ENCODE results near the gene GRK4.
"Not testable (repeated sequence)": the region's sequence is repeated elsewhere in the genome, so short reads cannot be mapped to it uniquely, and the experiment has no call there.

The GRK4 gene

DNA sequence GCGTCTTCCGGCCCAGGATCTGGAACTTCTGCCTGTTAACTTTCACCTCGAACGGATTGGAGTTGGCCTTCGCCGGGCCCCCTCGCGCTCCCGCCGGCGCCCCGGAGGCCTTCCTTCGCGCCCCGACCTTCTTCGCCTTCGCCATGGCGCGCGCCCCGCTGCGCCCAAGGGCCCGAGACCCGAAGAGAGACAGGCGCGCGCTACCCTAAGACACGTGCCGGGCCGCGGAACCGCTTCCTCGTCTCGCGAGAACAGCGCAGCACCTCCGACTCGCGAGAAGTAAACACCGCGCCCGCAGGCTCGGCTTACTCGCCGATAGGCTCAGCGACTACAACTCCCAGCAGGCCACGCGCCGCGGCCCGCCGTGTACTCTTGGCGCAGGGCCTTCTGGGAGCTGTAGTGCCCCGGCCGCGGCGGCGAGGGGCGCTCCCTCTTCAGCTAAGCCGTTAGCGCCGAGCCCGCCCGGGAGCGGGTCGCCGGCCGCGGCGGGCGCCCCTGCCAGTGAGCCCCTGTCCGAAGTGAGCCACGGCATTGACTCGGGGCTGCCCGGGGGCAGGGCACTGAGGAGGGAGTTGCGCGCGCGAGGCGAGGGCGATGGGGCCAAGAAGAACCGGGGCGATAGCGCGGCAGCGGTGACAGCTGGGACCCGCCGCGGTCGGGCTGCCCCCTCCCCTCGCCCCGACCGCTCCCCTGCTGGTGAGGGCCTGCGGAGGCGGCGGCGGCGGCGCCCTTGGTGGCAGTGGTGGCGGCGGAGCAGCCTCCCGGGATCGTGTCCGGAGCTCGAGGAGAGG is at the start of gene GRK4, which contains the start of gene NOP14:
Gene GRK4, plus strand, starts transcription at position 397 of the 791 bp plus-strand sequence. CDS start 500 bp downstream, outside the sequence.
Gene NOP14, minus strand, starts transcription at position 232 of the 791 bp plus-strand sequence. Its CDS starts 87 bp downstream, at position 145.
- DNase-seq (ENCODE audit: low read depth in 2 of 2, low spot score in 1 of 2), result peak; percentile 94 to 96

DNA sequence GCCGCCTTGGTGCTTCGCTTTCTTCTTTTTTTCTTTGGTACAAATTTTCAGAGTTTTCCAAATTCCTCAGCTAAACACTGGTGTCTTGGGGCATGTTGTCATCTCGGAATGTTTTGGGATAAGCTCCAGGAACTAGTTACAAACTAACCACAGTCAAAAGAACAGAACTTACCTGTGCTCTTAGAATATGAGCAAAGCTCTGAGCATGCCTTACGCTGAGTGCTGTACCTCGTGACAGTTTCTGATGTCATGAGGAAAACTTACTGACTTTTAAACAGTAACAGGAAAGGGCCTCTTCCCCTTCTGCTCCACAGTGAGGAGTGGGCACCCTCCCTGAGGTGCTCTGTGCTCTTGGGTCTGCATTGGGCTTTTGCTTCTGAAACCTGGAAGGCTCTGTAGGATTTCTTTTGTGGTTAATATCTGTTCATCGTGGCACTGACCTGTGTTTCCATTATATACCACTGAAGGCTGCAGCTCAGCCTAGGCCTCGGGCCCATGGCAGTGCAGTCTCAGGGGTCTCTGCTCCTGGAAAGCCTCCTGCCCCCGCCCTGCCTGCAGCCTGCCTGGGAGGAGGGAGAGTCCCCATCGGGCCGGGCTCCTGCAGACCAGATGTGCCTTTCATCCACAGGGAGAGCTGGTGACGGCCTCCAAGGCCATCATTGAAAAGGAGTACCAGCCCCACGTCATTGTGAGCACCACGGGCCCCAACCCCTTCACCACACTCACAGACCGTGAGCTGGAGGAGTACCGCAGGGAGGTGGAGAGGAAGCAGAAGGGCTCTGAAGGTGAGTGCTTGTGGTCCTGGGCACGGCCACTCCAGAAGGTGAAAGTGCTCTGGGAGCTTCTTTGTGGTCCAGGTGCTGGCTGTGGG is 48.9 kb upstream of the GRK4 start:
- DNase-seq (ENCODE audit: low read depth in 2 of 2, low spot score in 1 of 2), result no peak

DNA sequence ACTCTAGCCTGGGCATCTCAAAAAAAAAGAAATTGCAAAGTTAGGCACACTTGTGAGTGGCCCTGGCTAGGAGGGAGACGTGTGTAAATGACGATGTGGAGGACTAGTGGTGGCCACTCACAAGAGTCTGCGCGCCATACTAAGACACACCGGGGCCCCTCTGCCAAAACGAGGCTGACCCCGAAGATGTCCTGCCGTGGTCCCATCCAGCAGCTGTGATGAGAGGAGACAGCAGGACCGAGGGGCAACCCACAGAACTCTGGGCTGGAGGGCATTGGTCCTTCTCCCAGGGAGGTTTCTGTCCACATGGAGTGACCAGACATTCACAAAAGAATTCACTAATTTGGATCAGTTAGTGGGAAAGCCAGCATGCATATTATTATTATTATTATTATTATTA is 47.6 kb upstream of the GRK4 start:
- no peak for DNase-seq (ENCODE audit: low read depth in 2 of 2, low spot score in 1 of 2)

DNA sequence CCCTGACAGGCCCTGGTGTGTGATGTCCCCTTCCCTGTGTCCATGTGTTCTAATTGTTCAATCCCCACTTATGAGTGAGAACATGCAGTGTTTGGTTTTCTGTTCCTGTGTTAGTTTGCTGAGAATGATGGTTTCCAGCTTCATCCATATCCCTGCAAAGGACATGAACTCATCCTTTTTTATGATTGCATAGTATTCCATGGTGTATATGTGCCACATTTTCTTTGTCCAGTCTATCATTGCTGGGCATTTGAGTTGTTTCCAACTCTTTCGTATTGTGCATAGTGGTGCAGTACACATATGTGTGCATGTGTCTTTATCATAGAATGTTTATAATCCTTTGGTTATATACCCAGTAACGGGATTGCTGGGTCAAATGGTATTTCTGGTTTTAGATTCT is 46.7 kb upstream of the GRK4 start:
- not testable (repeated sequence) for DNase-seq (ENCODE audit: low read depth in 2 of 2, low spot score in 1 of 2)

DNA sequence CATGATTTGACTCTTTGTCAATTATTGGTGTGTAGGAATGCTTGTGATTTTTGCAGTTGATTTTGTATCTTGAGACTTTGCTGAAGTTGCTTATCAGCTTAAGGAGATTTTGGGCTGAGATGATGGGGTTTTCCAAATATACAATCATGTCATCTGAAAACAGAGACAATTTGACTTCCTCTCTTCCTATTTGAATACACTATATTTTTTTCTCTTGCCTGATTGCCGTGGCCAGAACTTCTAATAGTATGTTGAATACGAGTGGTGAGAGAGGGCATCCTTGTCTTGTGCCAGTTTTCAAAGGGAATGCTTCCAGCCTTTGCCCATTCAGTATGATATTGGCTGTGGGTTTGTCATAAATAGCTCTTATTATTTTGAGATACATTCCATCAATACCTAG is 45.1 kb upstream of the GRK4 start:
- not testable (repeated sequence) for DNase-seq (ENCODE audit: low read depth in 2 of 2, low spot score in 1 of 2)

DNA sequence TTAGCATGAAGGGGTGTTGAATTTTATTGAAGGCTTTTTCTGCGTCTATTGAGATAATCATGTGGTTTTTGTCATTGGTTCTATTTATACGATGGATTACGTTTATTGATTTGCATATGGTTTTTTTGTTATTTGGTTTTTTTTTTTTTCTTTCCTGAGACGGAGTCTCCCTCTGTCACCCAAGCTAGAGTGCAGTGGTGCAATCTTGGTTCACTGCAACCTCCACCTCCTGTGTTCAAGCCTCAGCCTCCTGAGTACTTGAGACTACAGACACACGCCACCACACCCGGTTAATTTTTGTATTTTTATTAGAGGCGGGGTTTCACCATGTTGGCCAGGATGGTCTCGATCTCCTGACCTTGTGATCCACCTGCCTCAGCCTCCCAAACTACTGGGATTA is 44.7 kb upstream of the GRK4 start:
- DNase-seq (ENCODE audit: low read depth in 2 of 2, low spot score in 1 of 2), result not testable (repeated sequence)

DNA sequence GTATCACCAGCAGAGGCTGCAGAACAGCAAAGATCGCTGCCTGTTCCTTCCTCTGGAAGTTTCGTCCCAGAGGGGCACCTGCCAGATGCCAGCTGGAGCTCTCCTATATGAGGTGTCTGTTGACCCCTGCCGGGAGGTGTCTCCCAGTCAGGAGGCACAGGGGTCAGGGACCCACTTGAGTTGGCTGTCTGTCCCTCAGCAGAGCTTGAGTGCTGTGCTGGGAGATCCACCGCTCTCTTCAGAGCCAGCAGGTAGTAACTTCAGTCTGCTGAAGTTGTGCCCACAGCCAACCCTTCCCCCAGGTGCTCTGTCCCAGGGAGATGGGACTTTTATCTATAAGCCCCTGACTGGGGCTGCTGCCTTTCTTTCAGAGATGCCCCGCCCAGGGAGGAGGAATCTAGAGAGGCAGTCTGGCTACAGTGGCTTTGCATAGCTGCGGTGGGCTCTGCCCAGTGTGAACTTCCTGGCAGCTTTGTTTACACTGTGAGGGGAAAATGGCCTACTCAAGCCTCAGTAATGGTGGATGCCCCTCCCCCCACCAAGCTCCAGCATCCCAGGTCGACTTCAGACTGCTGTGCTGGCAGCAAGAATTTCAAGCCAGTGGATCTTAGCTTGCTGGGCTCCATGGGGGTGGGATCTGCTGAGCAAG is 40.8 kb upstream of the GRK4 start:
- not testable (repeated sequence) for DNase-seq (ENCODE audit: low read depth in 2 of 2, low spot score in 1 of 2)

DNA sequence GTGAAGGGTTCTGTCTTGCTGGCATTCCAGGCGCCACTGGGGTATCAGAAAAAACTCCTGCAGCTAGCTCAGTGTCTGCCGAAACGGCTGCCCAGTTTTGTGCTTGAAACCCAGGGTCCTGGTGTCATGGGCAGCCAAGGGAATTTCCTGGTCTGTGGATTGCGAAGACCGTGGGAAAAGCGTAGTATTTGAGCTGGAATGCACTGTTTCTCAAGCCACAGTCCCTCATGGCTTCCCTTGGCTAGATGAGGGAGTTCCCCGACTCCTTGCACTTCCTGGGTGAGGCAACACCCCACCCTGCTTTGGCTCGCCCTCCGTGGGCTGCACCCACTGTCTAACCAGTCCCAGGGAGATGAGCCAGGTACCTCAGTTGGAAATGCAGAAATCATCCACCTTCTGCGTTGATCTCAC is 40.2 kb upstream of the GRK4 start:
- no peak for DNase-seq (ENCODE audit: low read depth in 2 of 2, low spot score in 1 of 2)

DNA sequence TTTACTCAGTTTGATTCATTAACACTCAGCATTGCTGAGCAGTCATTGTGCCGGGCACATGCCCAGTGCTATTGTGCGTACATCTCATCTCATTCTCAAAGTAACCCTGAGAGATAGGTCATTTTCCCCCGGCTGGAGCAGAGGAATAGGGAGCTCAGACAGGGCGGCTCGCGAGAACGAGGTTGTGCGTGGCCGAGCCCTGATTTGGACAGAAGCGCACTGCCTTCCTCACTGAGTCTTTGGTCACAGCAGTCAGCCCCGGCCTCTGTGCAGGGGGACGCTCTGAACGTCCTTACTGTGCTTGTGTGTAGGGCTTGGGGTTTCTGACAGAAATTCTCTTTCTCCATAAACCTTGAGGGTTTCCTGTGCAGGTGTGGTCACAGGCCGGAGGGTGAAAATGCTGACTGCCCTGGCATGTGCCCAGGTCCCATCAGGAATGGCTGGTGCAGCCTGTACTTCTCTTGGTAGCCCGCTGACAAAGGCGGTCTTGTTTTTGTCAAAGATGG is 39.6 kb upstream of the GRK4 start:
- DNase-seq (ENCODE audit: low read depth in 2 of 2, low spot score in 1 of 2), result no peak

DNA sequence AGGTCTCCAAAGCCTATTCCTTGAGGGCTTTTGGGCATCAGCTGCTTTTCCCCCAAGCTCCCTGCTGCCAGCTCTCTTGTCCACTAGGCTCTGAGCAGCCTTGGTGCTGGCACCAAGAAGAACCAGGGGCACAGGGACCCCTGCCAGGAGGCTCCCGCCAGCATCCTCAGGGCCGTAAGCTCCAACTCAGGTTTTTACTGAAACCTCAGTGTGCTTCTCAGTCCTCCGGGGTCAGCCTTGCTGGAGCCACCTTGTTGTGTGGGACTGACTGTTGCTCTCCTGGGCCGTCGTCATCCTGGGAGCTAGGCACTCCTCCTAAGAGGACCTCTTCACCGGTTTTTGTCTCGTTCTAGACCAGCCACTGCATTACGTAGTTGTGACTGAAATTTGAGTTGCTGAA is 39.1 kb upstream of the GRK4 start:
- DNase-seq (ENCODE audit: low read depth in 2 of 2, low spot score in 1 of 2), result no peak

DNA sequence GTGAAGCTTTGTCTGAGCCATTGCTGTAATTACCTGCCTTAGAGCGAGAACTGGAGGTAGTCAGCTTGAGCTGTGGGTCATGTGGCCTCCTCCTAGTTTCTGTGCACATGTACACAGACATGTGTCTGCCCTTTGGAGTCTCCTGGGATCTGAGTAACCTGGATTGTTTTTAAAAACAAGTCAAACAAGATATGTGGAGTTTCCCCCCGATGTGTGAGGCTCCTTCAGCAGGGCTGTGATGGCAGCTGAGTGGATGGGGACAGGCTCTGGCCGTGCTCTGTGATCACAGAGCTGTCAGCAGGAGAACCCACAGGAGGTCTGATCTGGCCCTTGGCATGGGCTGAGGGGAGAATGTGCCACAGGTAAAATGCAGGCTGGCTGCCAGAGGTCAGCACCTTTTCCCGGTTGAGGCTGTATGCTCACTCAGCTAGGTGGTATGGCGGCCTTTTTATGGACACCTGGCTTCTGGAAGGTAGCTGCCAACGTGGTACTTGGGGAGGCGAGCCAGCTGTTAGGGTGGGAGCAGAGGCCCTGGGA is 38.5 kb upstream of the GRK4 start:
- no peak for DNase-seq (ENCODE audit: low read depth in 2 of 2, low spot score in 1 of 2)

DNA sequence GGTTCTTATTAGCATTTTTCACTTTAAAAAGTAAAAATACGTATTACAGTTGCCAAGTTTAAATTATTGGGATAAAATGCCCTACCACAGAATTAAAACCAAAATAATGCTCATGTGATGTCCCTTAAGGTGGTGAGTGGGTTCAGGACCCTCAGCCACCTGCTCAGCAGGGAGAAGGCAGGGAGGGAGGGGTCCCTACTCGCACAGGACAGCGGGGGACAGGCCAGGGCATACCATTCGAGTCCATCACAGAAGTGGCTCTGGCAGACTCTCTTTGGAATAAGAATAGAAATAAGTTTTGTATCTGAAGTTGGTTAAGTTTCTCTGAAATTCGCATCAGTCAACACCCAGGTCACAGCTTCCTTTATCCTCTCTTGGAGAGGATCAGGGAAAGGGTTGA is 37.9 kb upstream of the GRK4 start:
- DNase-seq (ENCODE audit: low read depth in 2 of 2, low spot score in 1 of 2), result no peak

DNA sequence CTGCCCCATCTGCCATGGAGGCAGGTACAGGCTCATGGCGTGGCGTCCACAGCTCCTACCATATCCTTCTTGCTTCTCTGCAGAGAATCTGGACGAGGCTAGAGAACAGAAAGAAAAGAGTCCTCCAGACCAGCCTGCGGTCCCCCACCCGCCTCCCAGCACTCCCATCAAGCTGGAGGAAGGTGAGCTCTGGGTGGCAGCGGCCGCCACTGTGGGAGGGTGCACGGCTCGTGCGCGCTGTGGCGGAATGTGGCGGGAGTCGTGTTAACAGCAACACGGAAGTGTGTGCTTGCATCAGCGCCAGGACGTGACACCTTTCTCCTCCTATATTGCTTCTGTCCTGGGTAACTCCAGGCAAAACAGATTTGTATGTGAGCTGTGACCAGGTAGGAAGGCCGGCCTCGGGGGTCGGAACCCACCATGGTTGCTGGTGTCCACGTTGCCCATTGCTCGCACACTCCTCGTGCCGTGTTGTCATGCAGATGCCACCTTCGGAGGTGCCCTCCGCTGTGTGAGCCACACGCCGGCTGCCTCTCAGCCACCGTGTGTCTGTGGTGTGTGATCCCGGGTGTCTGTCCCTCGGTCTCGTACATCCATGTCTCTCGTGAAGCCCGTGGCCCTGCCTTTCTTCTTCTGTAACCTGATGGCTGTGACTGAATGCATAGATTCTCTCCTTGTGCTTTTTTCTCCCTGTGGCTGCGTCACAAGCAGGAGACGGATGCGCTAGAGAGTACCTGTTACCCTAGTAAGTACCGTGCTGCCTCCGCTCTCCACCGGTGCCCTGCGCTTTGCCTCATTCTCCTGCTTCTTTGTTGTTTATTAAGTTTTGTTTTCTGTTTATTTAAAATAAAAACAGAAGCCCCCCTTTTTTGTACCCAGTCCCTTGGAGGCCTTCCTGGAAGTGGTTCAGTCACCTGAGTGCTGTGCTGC is 37.2 kb upstream of the GRK4 start:
- DNase-seq (ENCODE audit: low read depth in 2 of 2, low spot score in 1 of 2), result no peak

DNA sequence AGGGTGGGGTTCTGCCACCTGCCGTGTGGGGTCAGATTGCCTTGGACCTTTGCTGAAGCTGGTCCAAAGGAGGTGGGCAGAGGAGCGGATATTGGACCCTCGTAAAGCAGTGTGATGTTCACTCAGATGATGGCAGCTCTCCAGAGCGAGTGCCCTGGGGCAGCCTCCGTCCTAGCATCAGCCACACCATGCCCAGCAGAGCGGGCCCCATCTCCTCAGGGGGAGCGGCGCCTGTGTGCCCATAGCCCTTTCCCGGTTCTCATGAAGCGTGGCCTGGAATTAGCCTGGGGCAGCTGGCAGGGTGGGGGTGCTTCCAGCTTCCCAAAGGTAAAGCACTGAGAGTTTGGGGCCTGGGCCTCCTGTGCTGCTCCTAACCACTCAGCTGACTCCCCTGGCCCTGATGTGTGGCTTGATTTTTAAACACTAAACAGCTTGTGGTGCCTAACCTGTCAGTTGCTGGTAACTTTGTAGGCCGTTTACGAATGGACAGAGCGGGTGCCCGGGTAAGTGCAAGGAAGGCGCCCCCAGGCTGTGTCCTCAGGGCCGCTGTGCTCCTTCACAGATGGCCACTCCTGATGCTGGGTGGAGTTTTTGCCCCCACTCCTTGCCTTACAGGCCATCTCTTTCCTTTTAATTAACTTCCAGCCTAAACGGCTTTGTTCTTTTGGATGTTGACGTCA is 36.2 kb upstream of the GRK4 start:
- DNase-seq (ENCODE audit: low read depth in 2 of 2, low spot score in 1 of 2), result no peak

DNA sequence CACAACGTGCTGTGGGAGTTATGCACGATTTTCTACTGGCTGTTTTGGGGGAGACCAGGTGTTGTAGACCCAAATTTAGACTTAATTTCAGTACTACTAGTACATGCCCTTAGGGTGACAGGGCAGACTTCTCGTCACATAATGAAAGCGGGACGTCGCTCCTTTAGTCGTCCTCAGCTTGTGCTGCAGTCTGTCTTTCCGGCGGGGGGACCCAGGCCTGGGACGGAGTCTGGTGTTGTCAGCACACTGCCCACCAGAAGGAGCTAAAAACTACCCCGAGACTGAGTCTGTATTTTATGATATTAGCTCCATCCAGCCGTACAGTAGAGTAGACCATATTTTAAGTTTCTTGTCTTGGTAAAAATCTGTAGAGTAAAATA is 35.7 kb upstream of the GRK4 start:
- no peak for DNase-seq (ENCODE audit: low read depth in 2 of 2, low spot score in 1 of 2)

DNA sequence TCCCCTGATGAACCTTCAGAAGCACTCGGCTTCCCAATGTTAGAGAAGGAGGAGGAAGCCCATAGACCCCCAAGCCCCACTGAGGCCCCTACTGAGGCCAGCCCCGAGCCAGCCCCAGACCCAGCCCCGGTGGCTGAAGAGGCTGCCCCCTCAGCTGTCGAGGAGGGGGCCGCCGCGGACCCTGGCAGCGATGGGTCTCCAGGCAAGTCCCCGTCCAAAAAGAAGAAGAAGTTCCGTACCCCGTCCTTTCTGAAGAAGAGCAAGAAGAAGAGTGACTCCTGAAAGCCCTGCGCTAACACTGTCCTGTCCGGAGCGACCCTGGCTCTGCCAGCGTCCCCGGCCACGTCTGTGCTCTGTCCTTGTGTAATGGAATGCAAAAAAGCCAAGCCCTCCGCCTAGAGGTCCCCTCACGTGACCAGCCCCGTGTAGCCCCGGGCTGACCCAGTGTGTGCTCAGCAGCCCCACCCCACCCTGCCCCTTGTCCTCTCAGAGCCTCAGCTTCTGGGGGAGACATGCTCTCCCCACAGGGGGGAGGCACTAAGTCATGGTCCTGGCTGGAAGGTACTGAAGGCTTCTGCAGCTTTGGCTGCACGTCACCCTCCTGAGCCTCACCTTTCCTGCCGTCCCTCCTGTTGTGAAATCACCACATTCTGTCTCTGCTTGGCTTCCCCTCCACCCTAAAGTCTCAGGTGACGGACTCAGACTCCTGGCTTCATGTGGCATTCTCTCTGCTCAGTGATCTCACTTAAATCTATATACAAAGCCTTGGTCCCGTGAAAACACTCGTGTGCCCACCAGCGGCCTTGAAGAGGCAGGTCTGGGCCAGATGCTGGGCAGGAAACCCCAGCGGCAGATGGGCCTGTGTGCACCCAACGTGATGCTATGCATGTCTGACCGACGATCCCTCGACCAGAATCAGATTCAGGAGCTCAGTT is 34.9 kb upstream of the GRK4 start:
- DNase-seq (ENCODE audit: low read depth in 2 of 2, low spot score in 1 of 2), result no peak

DNA sequence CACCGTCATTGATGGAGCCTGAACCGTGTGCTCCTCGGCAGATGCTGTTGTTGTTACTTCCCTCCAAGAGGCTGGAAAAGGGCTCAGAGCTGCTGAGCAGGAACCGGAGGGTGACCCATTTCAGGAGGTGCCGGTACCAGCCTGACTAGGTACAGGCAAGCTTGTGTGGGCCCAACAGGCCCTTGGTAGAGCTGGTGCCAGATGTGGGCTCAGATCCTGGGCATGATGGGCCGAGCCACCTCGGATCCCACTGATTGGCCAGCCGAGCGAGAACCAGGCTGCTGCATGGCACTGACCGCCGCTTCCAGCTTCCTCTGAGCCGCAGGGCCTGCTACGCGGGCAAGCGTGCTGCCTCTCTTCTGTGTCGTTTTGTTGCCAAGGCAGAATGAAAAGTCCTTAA is 33.9 kb upstream of the GRK4 start:
- no peak for DNase-seq (ENCODE audit: low read depth in 2 of 2, low spot score in 1 of 2)

DNA sequence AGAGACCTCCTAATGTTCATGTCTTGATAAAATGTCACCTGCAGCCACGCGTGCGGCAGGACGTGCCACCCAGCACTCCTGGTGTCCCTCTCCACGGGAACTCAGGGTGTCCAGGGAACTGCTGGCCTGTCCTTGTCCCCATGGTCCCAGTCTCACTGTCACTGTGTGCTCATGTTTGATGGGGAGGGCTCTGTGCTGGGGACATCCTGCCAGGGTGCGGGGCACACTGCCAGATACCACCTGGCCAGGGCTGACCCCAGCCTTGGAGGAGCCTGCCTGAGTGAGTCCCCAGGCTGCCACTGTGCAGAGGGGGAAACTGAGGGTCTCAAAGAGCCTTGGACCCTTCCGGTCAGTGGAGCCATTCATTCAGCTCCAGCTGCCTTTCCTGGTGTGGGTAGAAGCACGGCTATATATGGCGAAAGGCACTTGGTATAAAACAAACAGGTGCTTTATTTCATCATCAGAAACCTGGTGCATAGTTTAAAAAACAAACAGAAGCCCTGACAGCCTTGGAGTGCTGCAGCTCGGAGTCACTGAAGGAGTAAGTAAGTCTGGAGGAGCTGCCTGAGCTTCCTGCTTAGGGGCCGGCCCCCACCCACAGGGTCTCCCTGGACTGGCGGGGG is 33.1 kb upstream of the GRK4 start:
- no peak for DNase-seq (ENCODE audit: low read depth in 2 of 2, low spot score in 1 of 2)
